Measurements from ENCODE around the gene STC2.
"Not testable (repeated sequence)": the region's sequence is repeated elsewhere in the genome, so short reads cannot be mapped to it uniquely, and the experiment has no call there.

Gene STC2, protein sequence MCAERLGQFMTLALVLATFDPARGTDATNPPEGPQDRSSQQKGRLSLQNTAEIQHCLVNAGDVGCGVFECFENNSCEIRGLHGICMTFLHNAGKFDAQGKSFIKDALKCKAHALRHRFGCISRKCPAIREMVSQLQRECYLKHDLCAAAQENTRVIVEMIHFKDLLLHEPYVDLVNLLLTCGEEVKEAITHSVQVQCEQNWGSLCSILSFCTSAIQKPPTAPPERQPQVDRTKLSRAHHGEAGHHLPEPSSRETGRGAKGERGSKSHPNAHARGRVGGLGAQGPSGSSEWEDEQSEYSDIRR

DNA sequence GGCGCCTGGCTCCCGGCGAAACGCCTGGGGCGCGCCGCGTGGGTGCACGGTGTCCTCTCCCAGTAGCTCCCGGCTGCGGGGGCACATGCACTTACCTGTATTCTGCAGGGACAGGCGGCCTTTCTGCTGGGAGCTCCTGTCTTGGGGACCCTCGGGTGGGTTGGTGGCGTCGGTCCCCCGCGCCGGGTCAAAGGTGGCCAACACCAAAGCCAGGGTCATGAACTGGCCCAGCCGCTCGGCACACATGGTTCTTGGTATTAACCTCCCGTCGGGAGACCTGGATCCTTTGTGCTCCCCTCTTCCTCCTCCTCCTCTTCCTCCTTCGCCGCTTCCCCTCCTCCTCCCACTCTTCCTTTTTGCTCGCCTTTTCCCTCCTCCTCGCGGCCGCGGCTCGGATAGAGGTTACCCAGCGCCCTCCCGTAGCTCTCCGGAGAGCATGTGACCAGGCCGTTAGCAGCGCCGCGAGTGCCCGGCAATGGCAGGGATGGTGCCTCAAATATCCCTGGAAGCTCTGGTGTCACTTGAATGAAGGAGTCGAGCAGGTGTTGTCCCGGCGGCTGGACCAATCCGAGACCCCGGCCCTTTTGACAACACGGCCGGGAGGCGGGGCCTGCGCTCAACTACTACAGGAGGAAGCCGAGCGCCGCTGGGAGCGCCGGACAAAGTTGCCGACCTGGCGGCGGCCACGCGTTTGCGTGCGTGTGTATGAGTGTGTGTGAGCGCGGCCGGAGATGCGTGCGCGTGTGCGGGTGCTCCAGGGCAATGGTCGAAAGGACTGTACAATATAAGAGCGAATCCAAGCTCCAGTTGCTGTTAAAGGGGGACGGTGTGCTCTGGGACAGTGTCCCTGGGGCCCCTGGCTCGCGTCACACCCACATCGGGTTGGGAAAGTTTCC, at the start of gene STC2:
Gene STC2 (minus strand): TSS at position 467 of the 896 bp plus-strand sequence. CDS start 221 bp downstream, at position 246.
- DNase-seq: peak; percentile 56

DNA sequence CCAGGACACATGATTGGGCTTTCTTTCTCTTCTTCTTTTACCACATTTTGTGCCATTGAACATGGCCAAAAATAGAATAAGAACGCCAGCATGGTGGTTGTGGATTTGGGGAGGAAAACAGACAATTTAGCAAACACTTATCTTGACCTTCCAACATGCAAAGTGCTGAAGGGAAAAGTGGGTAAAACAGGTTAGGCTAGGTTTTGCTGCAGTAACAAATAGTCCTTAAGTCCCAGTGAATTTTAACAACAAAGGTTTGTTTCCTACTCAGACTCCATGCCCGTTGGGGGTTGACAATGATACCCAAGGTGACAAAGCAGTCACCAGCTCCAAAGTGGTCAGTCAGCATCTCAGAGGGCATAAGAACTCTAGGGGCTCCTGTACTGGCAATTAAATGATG, 43.2 kb upstream of the STC2 start:
- no peak for DNase-seq

DNA sequence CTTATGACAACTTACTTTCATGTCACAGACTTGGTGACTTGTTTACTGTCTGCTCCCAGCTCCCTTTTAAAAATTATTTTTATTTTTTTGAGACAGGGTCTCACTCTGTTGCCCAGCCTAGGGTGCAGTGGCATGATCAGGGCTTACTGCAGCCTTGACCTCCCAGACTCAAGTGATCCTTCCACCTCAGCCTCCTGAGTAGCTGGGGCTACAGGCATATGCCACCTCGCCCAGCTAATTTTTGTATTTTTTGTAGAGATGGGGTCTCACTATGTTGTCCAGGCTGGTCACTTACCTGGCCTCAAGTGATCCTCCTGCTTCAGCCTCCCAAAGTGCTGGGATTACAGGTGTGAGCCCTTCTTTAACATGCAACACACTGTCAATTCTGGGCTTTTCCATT, 35.2 kb upstream of the STC2 start:
- DNase-seq: not testable (repeated sequence)

DNA sequence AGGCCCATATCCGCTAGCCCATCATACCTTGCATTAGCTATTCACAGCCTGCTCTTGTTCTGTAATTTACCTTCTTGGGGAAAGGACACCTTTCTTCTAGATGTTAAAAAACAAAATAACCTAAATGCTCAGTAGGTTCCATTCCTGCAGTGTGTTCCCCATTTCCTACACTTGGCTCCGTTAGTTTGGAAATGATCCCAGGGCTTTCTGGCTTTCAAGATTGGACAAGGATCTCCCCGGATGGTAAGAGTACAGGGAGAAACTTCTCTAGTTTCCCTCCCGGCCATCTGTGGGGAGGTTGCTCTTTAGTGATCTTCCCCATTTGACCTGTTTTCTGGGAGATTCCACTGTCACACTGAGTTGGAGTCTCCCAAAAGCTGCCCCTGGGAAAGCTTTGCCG, 27.3 kb upstream of the STC2 start:
- no peak for DNase-seq

DNA sequence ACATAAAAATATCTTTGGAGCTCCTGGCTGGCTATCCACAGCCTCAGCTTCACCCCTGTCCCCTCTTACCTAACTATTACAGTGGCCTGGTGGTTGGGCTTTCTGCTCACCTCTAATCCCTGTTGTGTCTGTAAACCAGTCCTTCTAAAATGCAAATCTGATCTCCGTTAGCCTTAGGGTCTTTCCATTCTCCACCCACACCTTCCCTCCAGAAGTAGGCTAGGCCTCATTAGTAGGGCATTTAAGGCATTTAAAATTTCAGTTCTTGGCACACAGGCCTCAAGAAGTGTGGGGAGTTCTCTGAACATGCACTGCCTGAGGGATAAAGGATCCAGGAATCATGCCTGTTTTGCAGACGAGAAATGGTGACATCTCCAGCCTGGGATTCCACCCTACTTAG, 26.4 kb upstream of the STC2 start:
- no peak for DNase-seq

DNA sequence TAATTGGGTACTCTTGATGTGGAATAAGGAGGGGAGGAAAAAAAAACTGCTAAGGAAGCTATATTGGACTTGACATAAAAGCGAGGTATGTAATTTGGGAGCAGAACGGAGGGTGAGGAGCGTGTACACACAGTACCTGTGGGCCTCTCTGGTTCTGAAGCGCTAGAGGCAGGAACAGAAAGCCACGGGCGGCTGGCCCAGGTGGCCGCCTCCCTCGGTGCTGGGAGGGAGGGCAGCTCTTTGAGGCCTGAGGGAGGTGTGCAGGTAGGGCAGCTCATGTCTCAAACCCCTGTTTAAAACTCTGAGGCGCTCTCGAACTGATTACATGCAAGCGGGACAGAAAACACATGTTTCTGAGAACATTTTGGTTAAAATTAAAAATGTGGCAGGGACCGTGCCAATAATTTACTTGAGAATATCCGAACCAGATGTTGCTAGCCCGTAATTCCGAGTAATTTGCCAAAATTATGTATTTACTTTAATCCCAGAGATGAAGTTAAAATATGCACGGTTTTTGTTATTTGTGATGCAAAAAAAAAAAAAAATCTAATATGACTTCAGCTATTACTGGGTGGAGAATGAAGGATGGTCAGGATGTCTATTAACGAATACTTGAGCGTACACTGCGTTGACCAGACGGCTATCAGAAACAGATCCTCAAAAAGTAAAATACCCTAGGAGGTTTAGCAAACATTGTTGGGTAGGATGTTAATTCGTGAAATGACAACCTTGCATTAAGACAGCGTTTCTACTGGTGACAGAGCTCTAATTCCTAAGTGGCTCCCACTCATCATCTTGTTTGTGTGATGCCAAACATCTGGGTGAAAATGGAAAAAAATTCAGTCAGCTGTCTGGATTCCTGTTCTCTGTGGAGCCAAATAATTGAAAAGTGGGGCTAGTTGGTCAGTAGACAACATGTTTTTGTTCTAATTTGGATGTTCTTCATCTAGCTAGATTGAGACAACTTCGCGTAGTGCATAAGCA, 24.4 kb upstream of the STC2 start:
- DNase-seq: no peak

DNA sequence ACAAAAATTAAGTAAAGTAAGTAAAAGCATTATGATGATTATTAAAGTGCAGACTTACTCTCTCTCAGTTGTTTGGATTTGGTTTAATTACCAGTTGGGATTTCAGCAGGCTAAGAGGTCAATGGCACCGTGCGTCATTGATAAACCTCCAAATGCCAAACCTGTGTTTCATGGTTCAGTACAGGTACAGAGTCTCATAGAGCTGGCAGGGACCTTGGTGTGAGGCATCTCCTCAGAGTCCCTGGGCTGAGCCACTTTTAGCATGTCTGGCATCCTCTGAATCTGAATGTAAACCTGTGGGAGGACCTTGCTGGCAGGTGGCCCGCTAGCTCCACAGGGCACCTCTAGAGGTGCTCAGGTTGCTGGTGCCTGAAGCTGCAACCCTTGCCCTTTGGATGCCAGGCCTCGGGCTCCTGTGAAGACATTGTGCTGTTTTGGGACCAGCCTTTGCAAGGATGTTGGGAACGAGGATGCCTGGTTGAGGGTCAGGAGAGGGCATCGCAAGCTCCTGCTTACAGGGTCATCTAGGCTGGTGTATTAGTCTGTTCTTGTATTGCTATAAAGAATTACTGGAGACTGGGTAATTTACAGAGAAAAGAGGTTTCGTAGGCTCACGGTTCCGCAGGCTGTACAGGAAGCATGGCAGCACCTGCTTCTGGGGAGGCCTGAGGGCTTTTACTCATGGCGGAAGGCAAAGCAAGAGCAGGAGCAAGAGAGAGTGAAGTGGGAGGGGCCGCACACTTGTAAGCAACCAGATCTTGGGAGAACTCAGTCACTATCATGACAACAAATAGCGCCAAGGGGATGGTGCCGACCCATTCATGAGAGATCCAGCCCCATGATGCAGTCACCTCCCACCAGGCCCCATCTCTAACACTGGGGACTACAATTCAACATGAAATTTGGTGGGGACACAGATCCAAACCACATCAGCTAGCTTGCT, 14.9 kb upstream of the STC2 start:
- no peak for DNase-seq

DNA sequence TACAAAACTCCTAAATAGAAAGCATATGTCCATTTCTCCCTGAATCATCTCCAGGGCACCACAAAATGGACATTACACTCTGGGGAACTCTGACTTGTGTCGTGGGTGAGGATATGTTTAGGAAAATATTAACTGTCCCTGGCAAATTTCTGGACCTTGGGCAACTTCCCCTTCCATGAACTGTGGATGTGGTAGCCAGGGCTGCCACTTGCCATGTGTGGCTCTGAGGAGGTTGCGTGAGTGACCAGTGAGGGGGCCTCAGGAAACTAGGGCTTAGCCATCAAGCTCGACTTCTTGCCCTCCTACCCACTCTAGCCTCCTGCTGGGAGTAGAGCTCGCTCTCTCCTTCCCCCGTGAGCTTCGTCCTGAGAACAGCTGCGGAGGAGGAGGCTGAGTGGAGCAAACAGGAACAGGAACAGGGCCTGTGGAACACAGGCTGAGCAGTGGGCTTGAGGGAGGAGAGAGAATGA, 13.8 kb upstream of the STC2 start:
- DNase-seq: no peak

DNA sequence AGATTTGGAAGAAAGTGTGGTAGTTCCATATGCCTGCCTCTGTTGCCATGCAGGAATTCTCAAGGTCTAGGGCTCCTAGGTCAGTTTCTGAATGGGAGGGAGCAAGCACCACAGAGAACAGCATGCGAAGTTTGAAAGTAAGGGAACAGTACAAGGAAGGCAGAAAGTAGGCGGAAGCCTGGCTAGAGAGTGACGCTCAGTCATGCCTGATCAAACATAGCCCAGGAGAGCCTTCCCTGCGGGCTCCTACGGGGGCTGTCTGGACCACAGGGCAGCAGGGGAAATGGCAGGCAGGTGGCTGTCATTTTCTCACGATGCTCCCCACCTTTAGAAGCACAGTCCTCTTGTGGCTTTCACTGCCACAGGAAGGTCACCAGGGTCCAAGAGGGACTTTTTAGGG, 12.8 kb upstream of the STC2 start:
- DNase-seq: no peak

DNA sequence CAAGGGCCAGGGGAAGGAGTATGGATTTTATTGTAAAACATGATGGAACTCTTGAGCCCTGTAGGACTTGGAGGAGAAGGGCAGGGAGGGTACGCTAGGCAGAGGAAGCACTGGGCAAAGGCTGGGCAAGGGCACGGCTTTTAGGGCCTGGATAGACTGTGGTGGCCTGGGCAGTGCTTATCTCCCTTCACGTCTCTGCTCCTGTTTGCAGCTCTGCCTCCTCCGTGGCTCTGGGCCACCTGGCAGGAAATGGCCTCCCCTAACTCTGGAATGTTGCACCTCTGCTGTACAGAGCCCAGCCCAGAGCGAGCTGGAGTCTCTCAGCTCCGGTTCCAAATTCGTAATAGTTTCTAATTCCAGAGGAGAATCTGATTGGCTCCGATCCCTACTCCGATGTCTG, 12.2 kb upstream of the STC2 start:
- no peak for DNase-seq

DNA sequence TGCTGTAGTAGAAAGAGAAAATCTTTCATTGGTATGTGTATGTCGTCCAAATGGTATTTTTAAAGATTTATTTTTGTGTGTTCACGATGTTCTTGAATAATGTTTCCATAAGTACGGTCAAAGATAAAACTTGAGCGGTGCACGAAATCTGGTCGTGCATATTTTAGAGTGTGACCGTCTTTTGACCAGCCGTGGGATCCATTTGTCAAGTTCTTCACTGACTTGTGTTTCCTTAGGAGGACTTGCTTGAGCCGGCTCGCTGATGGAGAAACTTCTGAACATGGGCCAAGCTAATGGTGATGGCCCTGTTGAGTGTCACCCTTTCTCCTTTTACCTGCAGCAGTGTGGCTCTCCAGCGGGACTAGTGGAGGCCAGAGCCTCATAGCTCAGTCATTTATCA, 11.1 kb upstream of the STC2 start:
- no peak for DNase-seq

DNA sequence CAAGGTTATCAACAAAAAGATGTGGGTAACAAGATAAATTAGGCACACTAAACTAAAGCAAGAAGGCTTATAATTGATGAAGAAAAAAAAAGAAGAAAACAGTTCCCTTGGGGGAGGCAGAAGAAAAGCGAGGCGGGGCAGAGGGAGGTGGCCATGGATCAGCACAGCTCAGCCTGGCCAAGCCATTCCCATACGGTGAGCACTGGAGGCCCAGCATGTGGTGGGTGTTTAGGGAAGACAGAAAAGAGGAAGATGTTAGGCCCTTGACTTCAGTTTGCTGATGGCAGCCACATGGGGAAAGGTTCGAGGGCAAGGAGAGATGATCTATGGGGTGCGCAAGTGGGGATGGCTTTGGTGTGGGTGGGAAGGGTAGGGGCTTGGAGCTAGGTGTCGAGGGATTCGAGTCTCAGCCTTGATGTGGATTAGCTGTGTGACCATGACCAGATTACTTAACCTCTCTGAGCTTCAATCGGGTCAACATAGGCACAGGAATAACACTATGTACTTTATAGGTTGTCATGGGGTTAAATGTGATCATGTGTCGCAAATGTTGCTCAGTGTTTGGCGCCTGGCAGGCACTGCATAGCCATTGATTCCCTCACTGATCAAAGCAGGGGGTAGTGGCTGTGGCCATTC, 10.3 kb upstream of the STC2 start:
- no peak for DNase-seq

DNA sequence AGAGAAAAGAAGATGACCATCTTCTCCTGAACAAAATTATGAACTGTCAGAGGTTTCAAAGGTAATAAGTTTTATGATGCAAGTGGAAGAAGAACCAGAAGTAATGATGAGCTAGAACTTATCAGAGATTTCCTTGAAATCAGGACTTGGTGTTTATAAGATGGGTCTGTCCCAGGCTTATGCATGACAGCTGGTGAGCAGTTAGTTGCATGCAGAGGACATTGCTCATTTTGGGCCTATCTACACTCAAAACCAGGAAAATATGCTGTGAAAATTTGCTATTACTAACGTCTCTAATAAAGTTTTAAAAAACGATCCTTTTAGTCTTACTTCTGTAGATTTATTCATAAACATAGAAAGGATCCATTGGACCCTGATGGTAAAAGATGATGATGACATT, 6.6 kb upstream of the STC2 start:
- DNase-seq: no peak

DNA sequence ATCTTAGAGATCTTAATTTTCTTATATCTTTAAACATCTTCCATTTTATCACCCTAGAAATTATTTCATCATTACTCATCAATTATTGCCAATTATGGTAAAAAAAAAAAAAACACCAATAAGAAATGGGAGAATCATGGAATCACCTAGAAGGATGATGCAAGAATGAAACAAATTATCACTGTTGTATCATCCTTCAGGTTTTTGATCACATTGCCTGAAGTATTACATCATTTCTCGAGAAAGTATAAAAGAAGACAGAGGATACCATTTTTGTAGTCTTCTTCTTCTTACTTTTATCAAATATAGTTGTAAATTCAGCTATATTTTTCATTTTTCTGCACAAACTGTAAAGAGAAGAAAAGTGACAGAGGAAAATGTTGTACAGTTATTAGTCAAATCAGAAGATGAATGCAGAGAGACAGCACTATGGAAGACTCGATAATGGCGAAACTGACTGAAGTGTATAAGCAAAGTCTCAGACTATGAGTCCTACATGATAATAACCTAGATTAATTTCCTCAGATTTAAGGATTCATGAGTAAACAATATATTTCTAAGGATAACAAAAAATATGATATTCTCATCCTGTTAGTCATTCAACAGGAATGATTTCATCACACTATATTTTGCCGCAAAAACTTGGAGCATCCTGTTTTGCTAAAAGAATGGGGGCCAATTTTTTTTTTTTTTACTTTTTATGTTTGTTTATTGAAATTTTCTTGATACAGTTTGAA, 5.9 kb upstream of the STC2 start:
- no peak for DNase-seq

DNA sequence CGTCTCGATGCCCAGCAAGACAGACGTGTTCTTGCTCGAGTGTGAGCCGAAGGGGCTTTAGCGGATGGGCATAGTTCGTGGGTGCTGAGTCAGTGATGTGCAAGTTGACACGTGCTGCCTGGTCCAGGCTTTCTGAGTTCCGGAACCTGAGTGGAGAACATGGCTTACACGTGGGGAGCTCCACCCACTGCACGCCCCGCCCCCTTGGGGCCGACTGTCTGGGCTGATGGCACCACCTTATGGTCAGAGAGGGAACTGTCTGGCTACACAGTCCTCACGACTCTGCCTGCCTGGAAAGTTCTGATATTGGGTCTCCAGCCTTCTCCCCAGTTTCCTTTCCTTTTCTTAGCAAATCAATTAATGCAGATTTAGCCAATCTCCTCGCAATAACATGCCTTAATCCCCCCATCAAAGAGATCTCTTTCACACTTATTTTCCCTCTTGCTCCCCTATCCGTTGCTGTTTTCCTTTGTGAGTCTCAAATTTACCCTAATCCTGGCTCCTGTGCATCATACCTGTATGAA, 3.8 kb upstream of the STC2 start:
- DNase-seq: peak; percentile 82

DNA sequence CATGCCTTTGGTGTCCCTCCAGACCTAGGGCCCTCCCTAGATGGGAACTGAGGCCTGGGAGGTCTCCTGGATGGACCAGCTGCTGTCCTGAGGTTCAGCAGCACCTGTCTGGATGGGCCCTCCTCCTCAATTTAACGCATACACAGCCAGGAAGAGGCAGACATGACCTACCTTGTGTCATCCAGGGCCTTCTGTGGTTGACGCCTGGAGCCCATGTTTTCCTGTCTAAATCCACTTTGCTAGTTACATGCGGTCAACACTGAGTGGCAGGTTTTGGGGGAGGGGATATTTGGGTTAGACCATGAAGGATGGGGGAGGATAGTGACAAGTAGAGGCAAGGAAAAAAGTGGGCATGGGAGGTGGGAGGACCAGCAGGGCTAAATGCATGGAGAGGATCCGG, 3.1 kb upstream of the STC2 start:
- no peak for DNase-seq

DNA sequence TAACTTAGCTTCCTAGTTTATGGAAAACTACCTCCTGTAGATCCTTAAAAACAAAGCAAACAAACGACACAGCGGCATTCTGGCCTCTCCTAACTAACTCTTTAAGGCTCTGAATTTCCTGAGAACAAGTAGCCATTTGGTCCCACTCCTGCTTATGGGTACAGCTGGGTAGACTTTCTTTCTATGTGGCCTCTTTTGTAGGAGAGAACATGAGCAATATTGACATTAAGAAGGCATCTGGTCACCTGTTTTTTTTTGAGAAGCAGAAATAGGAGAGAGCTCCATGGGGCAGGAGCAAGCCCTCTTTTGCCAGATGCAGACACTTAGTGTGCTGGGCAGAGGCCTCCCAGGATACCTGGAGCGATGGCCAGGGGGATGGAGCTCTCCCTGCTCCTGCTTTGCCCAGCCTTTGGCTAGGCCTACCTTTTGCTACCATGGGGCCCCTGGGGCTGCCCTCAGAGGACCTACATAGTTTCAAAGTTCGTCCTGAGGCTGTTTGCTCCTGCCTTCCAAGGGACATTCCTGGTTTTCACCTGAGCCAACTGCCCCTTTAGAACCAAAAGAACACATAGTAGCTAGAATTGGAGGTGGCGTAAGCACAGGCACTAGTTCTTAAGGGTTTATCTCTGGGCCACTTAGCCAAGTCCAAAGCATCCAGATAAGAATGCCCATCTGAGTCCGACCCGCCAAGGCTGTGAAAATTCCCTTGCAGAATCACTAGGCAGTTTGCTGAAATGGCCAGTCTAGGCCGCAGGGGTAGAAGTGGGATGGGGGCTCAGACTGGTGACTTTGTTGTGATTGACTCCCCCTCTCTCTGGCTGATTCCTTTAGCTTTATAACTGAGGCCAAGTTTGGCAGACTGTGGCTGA, 2.4 kb upstream of the STC2 start:
- no peak for DNase-seq

DNA sequence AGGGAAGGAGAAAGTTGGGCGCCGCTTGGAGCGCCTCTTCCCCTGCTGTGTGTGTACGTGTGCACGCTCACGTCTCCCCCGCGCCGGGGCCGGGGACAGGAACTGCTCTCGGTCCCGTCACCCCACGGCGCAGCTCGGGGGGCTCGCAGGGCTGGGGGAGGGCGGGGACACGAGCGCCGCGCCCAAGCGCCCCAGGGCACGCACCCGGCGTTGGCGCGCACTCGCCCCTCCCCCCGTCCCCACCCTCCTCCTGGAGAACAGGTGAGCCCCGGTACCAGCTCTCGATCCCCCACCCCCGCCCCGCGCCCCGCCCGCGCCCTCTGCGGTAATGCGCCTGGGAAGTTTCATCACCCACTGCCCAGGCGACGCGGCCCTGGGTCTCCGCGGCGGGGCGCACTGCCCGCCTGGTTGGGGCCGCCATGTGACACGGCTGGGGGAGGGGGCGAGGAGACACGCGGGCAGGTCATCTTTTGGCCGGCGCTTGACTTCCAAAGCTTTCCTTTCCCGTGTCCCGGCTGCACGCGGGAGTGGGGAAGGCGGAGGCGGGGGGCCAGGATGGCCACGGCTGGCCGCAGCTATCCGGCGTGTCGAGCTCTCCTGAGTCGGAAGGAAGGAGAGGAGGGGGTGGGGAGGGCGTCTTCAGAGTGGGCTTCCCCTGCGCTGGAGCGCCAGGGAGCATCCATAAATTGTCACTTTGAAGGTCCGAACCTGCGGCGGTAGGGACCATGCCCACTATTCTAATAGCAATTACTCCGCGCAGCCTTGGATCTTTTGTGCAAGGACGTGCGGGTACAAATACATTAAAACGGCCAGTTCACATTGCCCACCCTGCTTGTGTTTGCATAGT, 1.5 kb upstream of the STC2 start:
- DNase-seq: peak; percentile 51
